Measurements from ENCODE around the gene C11orf24.
"Not testable (repeated sequence)": the region's sequence is repeated elsewhere in the genome, so short reads cannot be mapped to it uniquely, and the experiment has no call there.

Gene C11orf24

GRCh38 chr11:68298659-68299516 is 27.1 kb upstream of the C11orf24 start:
- no peak for DNase-seq

GRCh38 chr11:68297812-68298658 is 26.3 kb upstream of the C11orf24 start:
- DNase-seq, result peak; percentile 37

GRCh38 chr11:68297494-68297811 is 25.7 kb upstream of the C11orf24 start:
- no peak for DNase-seq

- no peak for DNase-seq
These were observed 25.2 kb upstream of the C11orf24 start for GRCh38 chr11:68297052-68297378.

GRCh38 chr11:68296344-68297051 is 24.7 kb upstream of the C11orf24 start:
- DNase-seq, result no peak

GRCh38 chr11:68295940-68296339 is 24.2 kb upstream of the C11orf24 start:
- DNase-seq, result no peak

- no peak for DNase-seq
These were observed 23.5 kb upstream of the C11orf24 start for GRCh38 chr11:68295271-68295670.

GRCh38 chr11:68293708-68294107 is 21.9 kb upstream of the C11orf24 start:
- no peak for DNase-seq

- DNase-seq, result no peak
These were observed 17.7 kb upstream of the C11orf24 start for GRCh38 chr11:68289456-68289855.

- no peak for DNase-seq
These were observed 15.6 kb upstream of the C11orf24 start for GRCh38 chr11:68287419-68287818.

GRCh38 chr11:68284588-68284987 is 12.8 kb upstream of the C11orf24 start:
- not testable (repeated sequence) for DNase-seq

- no peak for DNase-seq
These were observed 11.1 kb upstream of the C11orf24 start for GRCh38 chr11:68282861-68283230.

- DNase-seq, result no peak
These were observed 10.5 kb upstream of the C11orf24 start for GRCh38 chr11:68282141-68282860.

- no peak for DNase-seq
These were observed 7.9 kb upstream of the C11orf24 start for GRCh38 chr11:68279676-68280075.

GRCh38 chr11:68276861-68277260 is 5.1 kb upstream of the C11orf24 start:
- no peak for DNase-seq

- DNase-seq, result no peak
These were observed 4.1 kb upstream of the C11orf24 start for GRCh38 chr11:68275721-68276507.

GRCh38 chr11:68274306-68274705 is 2.5 kb upstream of the C11orf24 start:
- DNase-seq, result no peak

- DNase-seq, result no peak
These were observed 1.4 kb upstream of the C11orf24 start for GRCh38 chr11:68273026-68273738.

GRCh38 chr11:68271023-68271780 is 571 bp downstream of the C11orf24 start:
- peak; percentile 38 for DNase-seq

GRCh38 chr11:68270196-68271022 is 1.4 kb downstream of the C11orf24 start:
- DNase-seq, result no peak
